Panc1 (cell line): Measurements from ENCODE around the gene CLPTM1. TPM values are rescaled to one million over a fixed set of nuclear protein-coding genes. Genes with fewer than 3 reads are reported as not detected.
A peak's percentile ranks its signal among the peaks of the same experiment; 100 is the strongest.

Experiments
- ATAC-seq: fragments of 200-7000 bp; cut with Tn5 transposase; 2 replicates; pipeline ENCODE4 v1.9.1; 2020; ENCODE audit warnings: mild to moderate bottlenecking, moderate library complexity
- BruUV-seq: library from RNA; stranded (reverse); fragments of 400-500 nt; replicated peaks from 2 replicates; lab custom pipeline; 2021; lab: Mats Ljungman, UMichigan
- CTCF ChIA-PET: fragments of 300-600 bp; sonication (Branson Sonifier 250); formaldehyde crosslinking; loops from one replicate; lab custom pipeline; 2022; ENCODE audit warnings: antibody characterized with exemption; lab: Charles Lee
- POLR2A ChIA-PET: fragments of 300-600 bp; sonication (Branson Sonifier 250); formaldehyde crosslinking; loops from one replicate; lab custom pipeline; 2022; ENCODE audit warnings: antibody characterized with exemption; lab: Charles Lee
- DNase-seq: peaks from one replicate; pipeline ENCODE4 v3.0.0-alpha.2; 2010; ENCODE audit warnings: low read depth, low spot score
- H3K27ac ChIP-seq: 2 replicates; pipeline ENCODE4 v1.5.1; 2011; ENCODE audit warnings: mild to moderate bottlenecking, low read length, inconsistent platforms
- H3K27me3 ChIP-seq: fragments of 200-500 bp; sonication (Bioruptor generic); 2 replicates; pipeline ENCODE4 v1.6.0; 2014; ENCODE audit warnings: low read length, inconsistent platforms; ENCODE audit not compliant: control insufficient read depth, insufficient read depth
- H3K36me3 ChIP-seq: fragments of 200-500 bp; sonication (Bioruptor generic); 2 replicates; pipeline ENCODE4 v1.5.1; 2014; ENCODE audit warnings: inconsistent platforms, mild to moderate bottlenecking, low read length, moderate library complexity; ENCODE audit not compliant: control insufficient read depth, insufficient read depth
- H3K4me1 ChIP-seq: 2 replicates; pipeline ENCODE4 v1.5.1; 2011; ENCODE audit warnings: inconsistent platforms, mild to moderate bottlenecking, low read length, moderate library complexity; ENCODE audit not compliant: control insufficient read depth, insufficient read depth
- H3K4me3 ChIP-seq, 2 experiments: 2 replicates each; pipeline ENCODE4 v1.5.1; 2011 to 2012; ENCODE audit warnings: low read depth in 2 of 2, low read length in 2 of 2, mild to moderate bottlenecking in 2 of 2, inconsistent platforms in 1 of 2, moderate library complexity in 1 of 2
- H3K9me3 ChIP-seq: fragments of 200-500 bp; sonication (Bioruptor generic); 2 replicates; pipeline ENCODE4 v1.5.1; 2014; ENCODE audit warnings: low read depth, mild to moderate bottlenecking, inconsistent platforms, low read length, moderate library complexity; ENCODE audit not compliant: control insufficient read depth, insufficient read depth
- POLR2AphosphoS5 ChIP-seq: IDR thresholded peaks from 2 replicates; pipeline ENCODE4 v1.6.1; 2012; ENCODE audit warnings: mild to moderate bottlenecking, low read depth, low read length, moderate library complexity
- SIN3A ChIP-seq: IDR thresholded peaks from 2 replicates; pipeline ENCODE4 v1.6.1; 2012; ENCODE audit warnings: low read depth, mild to moderate bottlenecking, low read length, moderate library complexity, borderline replicate concordance; ENCODE audit not compliant: insufficient read depth
- TCF7L2 ChIP-seq: IDR thresholded peaks from 2 replicates; pipeline ENCODE4 v1.6.1; 2011; ENCODE audit warnings: mild to moderate bottlenecking, low read depth, low read length, inconsistent platforms
- in situ Hi-C: cut with HindIII; loops from 2 replicates; pipeline ENCODE4 v1.10.0; 2016; ENCODE audit warnings: low sequenced_read_pairs, low pct_unique_long_range_greater_than_20kb
- intact Hi-C: fragments of 100-400 bp; cut with micrococcal nuclease; formaldehyde crosslinking; loops from one replicate; pipeline ENCODE4 v1.10.0; 2022; ENCODE audit not compliant: unreplicated experiment
- total RNA-seq: library from RNA; stranded (reverse); gene quantifications from one replicate; pipeline ENCODE4 v1.2.1, GENCODE V29; 2021; ENCODE audit not compliant: unreplicated experiment
- TF ChIP-seq, protein P1 (sequence below), 2 experiments: IDR thresholded peaks; 2 replicates each; pipeline ENCODE4 v1.6.1; 2011 to 2012; ENCODE audit warnings: low read depth in 2 of 2, control low read depth in 1 of 2, low read length in 1 of 2, mild to moderate bottlenecking in 1 of 2, moderate library complexity in 1 of 2; ENCODE audit not compliant: insufficient read depth in 1 of 2
- TF ChIP-seq, protein P2 (sequence below): fragments of 450-650 bp; IDR thresholded peaks from 2 replicates; pipeline ENCODE4 v1.5.1; 2017; ENCODE audit warnings: mild to moderate bottlenecking

Gene CLPTM1
- total RNA-seq, 1 experiment from 2014 or later: 98.4 TPM

DNA sequence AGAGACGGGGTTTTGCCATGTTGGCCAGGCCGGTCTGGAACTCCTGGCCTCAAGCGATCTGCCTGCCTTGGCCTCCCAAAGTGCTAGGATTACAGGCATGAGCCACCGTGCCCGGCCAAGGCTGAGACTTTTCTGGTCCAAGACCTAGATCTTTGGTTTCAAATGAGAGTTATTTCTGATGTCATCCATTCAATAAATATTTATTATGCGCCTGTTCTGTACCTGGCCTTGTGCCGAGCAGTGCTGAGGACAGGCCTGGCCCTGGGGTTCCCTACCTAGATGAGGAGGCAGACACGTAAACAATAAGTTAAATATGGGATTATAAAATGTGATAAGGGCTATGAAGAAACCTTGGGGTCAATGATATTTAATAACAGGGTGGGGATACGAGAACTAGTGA lies 50.6 kb downstream of the CLPTM1 start:
- Histone ChIP-seq H3K4me1 (no peaks in the 10 kb centered on the region), H3K9me3 (no peaks in the 10 kb centered on the region), H3K27ac (no peak overlapping the region), H3K4me3 (no peak overlapping the region), H3K36me3 (no peaks in the 10 kb centered on the region), H3K27me3 (no peaks in the 10 kb centered on the region)
- TF ChIP-seq SIN3A (no peak), TCF7L2 (no peak), POLR2AphosphoS5 (no peak)
- TF ChIP-seq, protein P1, sequence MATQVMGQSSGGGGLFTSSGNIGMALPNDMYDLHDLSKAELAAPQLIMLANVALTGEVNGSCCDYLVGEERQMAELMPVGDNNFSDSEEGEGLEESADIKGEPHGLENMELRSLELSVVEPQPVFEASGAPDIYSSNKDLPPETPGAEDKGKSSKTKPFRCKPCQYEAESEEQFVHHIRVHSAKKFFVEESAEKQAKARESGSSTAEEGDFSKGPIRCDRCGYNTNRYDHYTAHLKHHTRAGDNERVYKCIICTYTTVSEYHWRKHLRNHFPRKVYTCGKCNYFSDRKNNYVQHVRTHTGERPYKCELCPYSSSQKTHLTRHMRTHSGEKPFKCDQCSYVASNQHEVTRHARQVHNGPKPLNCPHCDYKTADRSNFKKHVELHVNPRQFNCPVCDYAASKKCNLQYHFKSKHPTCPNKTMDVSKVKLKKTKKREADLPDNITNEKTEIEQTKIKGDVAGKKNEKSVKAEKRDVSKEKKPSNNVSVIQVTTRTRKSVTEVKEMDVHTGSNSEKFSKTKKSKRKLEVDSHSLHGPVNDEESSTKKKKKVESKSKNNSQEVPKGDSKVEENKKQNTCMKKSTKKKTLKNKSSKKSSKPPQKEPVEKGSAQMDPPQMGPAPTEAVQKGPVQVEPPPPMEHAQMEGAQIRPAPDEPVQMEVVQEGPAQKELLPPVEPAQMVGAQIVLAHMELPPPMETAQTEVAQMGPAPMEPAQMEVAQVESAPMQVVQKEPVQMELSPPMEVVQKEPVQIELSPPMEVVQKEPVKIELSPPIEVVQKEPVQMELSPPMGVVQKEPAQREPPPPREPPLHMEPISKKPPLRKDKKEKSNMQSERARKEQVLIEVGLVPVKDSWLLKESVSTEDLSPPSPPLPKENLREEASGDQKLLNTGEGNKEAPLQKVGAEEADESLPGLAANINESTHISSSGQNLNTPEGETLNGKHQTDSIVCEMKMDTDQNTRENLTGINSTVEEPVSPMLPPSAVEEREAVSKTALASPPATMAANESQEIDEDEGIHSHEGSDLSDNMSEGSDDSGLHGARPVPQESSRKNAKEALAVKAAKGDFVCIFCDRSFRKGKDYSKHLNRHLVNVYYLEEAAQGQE (IDR thresholded peaks at IDR 0.05; ENCODE audit: insufficient read depth in 1 of 2, low read depth in 2 of 2, low read length in 1 of 2): no peak
- TF ChIP-seq, protein P2, sequence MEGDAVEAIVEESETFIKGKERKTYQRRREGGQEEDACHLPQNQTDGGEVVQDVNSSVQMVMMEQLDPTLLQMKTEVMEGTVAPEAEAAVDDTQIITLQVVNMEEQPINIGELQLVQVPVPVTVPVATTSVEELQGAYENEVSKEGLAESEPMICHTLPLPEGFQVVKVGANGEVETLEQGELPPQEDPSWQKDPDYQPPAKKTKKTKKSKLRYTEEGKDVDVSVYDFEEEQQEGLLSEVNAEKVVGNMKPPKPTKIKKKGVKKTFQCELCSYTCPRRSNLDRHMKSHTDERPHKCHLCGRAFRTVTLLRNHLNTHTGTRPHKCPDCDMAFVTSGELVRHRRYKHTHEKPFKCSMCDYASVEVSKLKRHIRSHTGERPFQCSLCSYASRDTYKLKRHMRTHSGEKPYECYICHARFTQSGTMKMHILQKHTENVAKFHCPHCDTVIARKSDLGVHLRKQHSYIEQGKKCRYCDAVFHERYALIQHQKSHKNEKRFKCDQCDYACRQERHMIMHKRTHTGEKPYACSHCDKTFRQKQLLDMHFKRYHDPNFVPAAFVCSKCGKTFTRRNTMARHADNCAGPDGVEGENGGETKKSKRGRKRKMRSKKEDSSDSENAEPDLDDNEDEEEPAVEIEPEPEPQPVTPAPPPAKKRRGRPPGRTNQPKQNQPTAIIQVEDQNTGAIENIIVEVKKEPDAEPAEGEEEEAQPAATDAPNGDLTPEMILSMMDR: no peak
- ChIA-PET POLR2A (no interaction called here), CTCF (no interaction called here)
- BruUV-seq: no TSS peak
- DNase-seq (no peak), ATAC-seq (no peak)
- intact Hi-C loops: no loop called here
- in situ Hi-C loops: no loop called here

DNA sequence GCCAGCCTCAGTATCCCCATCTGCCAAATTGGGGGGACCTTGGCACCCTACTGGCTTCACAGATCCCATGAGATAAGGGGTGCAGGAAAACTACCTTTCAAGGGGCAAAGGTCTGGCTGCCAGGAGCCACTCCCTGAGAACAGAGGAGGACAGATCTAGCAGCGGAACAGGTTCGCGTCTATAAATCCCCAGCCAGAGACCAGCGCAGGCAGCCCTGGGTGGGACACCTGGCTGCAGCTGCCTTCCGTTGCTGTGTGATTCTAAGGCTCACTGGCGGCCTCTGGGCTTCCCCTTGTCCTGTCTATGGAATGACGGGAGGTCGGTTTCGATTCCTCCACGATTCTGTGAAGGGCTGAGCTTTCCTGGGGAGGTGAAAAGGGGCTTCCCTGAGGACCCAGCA lies 53.4 kb downstream of the CLPTM1 start:
- CTCF ChIA-PET: no interaction called here
- no TSS peak for BruUV-seq
- peak; percentile 68 for ATAC-seq

More for the DNA sequence above, 53.4 kb downstream of the CLPTM1 start:
- DNase-seq: no peak
- Histone ChIP-seq H3K9me3 (no peaks in the 10 kb centered on the region), H3K4me3 (no peak overlapping the region), H3K27me3 (no peaks in the 10 kb centered on the region), H3K27ac (no peak overlapping the region), H3K36me3 (no peaks in the 10 kb centered on the region), H3K4me1 (no peaks in the 10 kb centered on the region)
- POLR2A ChIA-PET: no interaction called here
- intact Hi-C loops: no loop called here
- TF ChIP-seq, protein P2: no peak
- no peak for TF ChIP-seq POLR2AphosphoS5
- TF ChIP-seq, protein P1 (IDR thresholded peaks at IDR 0.05; ENCODE audit: insufficient read depth in 1 of 2, low read depth in 2 of 2, low read length in 1 of 2): no peak
- TF ChIP-seq TCF7L2: no peak
- TF ChIP-seq SIN3A: no peak
- in situ Hi-C loops: no loop called here
